Kidney (tissue), 14 donors: ENCODE results near the gene C2orf76. TPM values are rescaled to one million over a fixed set of nuclear protein-coding genes. Genes with fewer than 3 reads are reported as not detected.
A peak's percentile ranks its signal among the peaks of the same experiment; 100 is the strongest.

Experiments
- DNase-seq, 5 donors: peaks; one replicate each; pipeline ENCODE4 v3.0.0-alpha.2; 2013 to 2020
- FAIRE-seq: peaks from 2 replicates; lab custom pipeline; 2012; peaks lifted over from hg19 to GRCh38; lab: Jason Lieb, UNC
- H3K27ac ChIP-seq, 2 donors: one replicate each; pipeline ENCODE4 v1.7.0; 2013; ENCODE audit warnings: low read depth in 2 of 2, low read length in 2 of 2, inconsistent platforms in 1 of 2
- H3K27me3 ChIP-seq: one replicate; pipeline ENCODE4 v1.7.1; 2013; ENCODE audit warnings: low read length, inconsistent platforms; ENCODE audit not compliant: control insufficient read depth, insufficient read depth
- H3K36me3 ChIP-seq, 3 donors: one replicate each; pipeline versions ENCODE4 v1.7.0 to v1.7.1; 2013; ENCODE audit warnings: low read length in 3 of 3, control low read depth in 1 of 3, inconsistent platforms in 1 of 3; ENCODE audit not compliant: insufficient read depth in 3 of 3, control insufficient read depth in 2 of 3
- H3K4me1 ChIP-seq, 3 donors: one replicate each; pipeline versions ENCODE4 v1.7.0 to v1.7.1; 2013; ENCODE audit warnings: low read length in 3 of 3, inconsistent platforms in 1 of 3, low read depth in 1 of 3; ENCODE audit not compliant: control insufficient read depth in 2 of 3, insufficient read depth in 2 of 3
- H3K4me3 ChIP-seq, 3 donors: one replicate each; pipeline versions ENCODE4 v1.7.0 to v1.8.1; 2013; ENCODE audit warnings: low read length in 3 of 3, control low read depth in 1 of 3, inconsistent platforms in 1 of 3
- H3K9ac ChIP-seq, 3 donors: one replicate each; pipeline versions ENCODE4 v1.7.0 to v1.7.1; 2013; ENCODE audit warnings: low read length in 3 of 3, control low read depth in 1 of 3, inconsistent platforms in 1 of 3
- H3K9me3 ChIP-seq, 3 donors: one replicate each; pipeline versions ENCODE4 v1.7.0 to v1.7.1; 2013; ENCODE audit warnings: low read length in 3 of 3, control low read depth in 1 of 3, inconsistent platforms in 1 of 3; ENCODE audit not compliant: control insufficient read depth in 2 of 3, insufficient read depth in 1 of 3
- intact Hi-C: fragments of 100-400 bp; cut with DNase I; formaldehyde crosslinking; loops from one replicate; pipeline ENCODE4 v1.11.1; 2022
- polyA plus RNA-seq: library from polyadenylated mRNA; stranded (reverse); fragments of 350-450 nt; fragmentation: Illumina TruSeq; extraction: RNeasy Lipid Tissue Mini Kit (QIAGEN cat#74804); gene quantifications from one replicate; pipeline ENCODE4 v1.2.3, GENCODE V29; 2014; ENCODE audit warnings: low read depth, low replicate concordance; ENCODE audit not compliant: insufficient read depth
- total RNA-seq: library from RNA; stranded (reverse); fragmentation: NEBNext Ultra II Directional; extraction: Animal tissue kit (Norgen Biotek cat#: 25700); gene quantifications from one replicate; pipeline ENCODE4 v1.2.1, GENCODE V29; 2021
- TF ChIP-seq, protein P1 (sequence below): IDR thresholded peaks from 3 replicates; pipeline ENCODE4 v1.5.1; 2012; ENCODE audit warnings: mild to moderate bottlenecking, moderate library complexity, borderline replicate concordance; ENCODE audit not compliant: insufficient read depth; ENCODE audit errors: extremely low read depth
- donor health status: control.
- donor health status: control.
- donor health status: control.
- donor health status: control.
- donor health status: control.
- donor health status: DM: yes; HTN: yes; CAD: no.
- donor health status: Normal renal cell carcinoma (clear cell type).

The C2orf76 gene
- total and polyA plus RNA-seq, 2 donors from 2014 or later = 12.4 to 31.3 TPM

GRCh38 chr2:119264781-119265692, 101.6 kb downstream of the C2orf76 start:
- Histone ChIP-seq H3K9me3 (no peaks in the 10 kb centered on the region), H3K4me1 (no peaks in the 10 kb centered on the region), H3K9ac (no peak overlapping the region), H3K36me3 (no peaks in the 10 kb centered on the region), H3K4me3 (no peak overlapping the region), H3K27me3 (no peaks in the 10 kb centered on the region), H3K27ac (no peak overlapping the region)
- DNase-seq (peak in 4 of 5 donors; percentile 37 to 68 (median 44)), FAIRE-seq (no peak)
- intact Hi-C loops = no loop called here
- TF ChIP-seq, protein P1, sequence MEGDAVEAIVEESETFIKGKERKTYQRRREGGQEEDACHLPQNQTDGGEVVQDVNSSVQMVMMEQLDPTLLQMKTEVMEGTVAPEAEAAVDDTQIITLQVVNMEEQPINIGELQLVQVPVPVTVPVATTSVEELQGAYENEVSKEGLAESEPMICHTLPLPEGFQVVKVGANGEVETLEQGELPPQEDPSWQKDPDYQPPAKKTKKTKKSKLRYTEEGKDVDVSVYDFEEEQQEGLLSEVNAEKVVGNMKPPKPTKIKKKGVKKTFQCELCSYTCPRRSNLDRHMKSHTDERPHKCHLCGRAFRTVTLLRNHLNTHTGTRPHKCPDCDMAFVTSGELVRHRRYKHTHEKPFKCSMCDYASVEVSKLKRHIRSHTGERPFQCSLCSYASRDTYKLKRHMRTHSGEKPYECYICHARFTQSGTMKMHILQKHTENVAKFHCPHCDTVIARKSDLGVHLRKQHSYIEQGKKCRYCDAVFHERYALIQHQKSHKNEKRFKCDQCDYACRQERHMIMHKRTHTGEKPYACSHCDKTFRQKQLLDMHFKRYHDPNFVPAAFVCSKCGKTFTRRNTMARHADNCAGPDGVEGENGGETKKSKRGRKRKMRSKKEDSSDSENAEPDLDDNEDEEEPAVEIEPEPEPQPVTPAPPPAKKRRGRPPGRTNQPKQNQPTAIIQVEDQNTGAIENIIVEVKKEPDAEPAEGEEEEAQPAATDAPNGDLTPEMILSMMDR = peak; percentile 71

- no peaks in the 10 kb centered on the region for H3K36me3 ChIP-seq
- FAIRE-seq (no peak), DNase-seq (no peak)
- no peak overlapping the region for H3K27ac ChIP-seq
- TF ChIP-seq, protein P1 = no peak
- H3K27me3 ChIP-seq = no peaks in the 10 kb centered on the region
- H3K9me3 ChIP-seq = no peaks in the 10 kb centered on the region
- H3K9ac ChIP-seq = no peak overlapping the region
- H3K4me1 ChIP-seq = peaks cover 0 to 3% (median 0%) of the 10 kb centered on the region in 3 donors
- no peak overlapping the region for H3K4me3 ChIP-seq
- intact Hi-C loops = no loop called here
Measured at GRCh38 chr2:119263656-119264055, 103.0 kb downstream of the C2orf76 start.

DNA sequence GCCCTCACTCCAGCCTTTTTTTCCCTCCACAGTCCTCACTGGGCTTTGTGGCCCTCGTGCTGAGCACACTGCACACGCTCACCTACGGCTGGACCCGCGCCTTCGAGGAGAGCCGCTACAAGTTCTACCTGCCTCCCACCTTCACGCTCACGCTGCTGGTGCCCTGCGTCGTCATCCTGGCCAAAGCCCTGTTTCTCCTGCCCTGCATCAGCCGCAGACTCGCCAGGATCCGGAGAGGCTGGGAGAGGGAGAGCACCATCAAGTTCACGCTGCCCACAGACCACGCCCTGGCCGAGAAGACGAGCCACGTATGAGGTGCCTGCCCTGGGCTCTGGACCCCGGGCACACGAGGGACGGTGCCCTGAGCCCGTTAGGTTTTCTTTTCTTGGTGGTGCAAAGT, 103.6 kb downstream of the C2orf76 start:
- H3K27me3 ChIP-seq = no peaks in the 10 kb centered on the region
- DNase-seq (no peak), FAIRE-seq (no peak)
- H3K4me3 ChIP-seq = no peak overlapping the region
- H3K4me1 ChIP-seq = peaks cover 0 to 3% (median 0%) of the 10 kb centered on the region in 3 donors
- H3K36me3 ChIP-seq = no peaks in the 10 kb centered on the region
- H3K27ac ChIP-seq = no peak overlapping the region
- TF ChIP-seq, protein P1 = no peak
- no peak overlapping the region for H3K9ac ChIP-seq
- H3K9me3 ChIP-seq = no peaks in the 10 kb centered on the region
- intact Hi-C loops = no loop called here
